Endometrium (tissue), 2 donors: ENCODE data around the gene LTF.
"Not testable (repeated sequence)": the region's sequence is repeated elsewhere in the genome, so short reads cannot be mapped to it uniquely, and the experiment has no call there.

Source experiments
- FAIRE-seq: peaks from 2 replicates; lab custom pipeline; 2012; peaks lifted over from hg19 to GRCh38; lab: Jason Lieb, UNC
- donor health status: control.
- donor health status: control.

LTF gene

DNA sequence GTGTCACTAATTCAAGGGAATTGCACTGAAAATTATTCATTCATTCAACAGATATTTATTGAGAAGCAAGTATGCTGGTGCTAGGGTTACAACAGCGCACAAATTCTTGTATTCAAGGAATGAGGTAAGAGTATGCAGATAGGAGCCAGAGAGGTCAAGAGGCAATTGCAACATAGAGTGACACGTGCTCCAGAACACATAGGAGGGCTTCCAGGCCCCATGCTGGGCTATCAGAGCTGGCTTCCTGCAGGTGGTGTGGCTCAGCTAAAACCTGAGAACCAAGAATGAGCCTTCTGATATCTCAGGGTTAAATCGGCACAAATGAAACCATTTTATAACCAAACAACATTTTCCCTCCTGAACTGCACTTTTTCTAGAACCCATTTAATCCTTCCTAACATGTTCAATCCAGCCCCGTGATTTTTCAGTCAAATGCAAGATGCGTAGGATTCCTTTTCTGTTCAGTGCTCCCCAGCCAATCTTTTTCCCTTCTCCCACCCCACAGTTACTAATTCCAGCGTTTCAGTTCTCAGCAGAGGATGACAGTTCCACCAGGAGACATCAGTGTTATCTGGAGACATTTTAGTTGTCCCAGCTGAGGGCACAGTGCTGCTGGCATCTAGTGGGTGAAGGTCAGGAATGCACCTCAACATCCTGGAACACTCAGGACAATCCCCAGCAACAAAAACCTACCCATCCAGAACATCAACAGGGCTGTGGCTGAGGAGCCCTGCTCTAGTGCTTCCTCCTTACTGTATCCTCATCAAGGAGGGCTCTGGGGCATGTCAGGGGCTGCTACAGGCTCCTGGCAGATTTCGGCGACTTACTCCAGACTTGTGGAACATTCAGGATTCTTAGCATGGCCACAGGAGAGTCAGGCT lies 70.9 kb downstream of the LTF start:
- FAIRE-seq, result no peak

DNA sequence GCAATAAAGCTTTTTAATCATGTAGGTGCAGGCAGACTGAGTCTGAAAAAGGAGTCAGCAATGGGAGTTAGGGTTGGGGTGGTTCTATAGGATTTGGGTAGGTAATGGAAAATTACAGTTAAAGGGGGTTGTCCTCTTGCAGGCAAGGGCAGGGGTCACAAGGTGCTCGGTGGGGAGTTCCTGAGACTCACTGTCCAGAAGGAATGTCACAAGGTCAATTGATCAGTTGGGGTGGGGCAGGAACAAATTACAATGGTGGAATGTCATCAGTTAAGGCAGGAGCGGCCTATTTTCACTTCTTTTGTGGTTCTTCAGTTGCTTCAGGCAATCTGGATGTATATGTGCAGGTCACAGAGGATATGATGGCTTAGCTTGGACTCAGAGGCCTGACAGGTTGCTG lies 71.7 kb downstream of the LTF start:
- FAIRE-seq, result no peak

DNA sequence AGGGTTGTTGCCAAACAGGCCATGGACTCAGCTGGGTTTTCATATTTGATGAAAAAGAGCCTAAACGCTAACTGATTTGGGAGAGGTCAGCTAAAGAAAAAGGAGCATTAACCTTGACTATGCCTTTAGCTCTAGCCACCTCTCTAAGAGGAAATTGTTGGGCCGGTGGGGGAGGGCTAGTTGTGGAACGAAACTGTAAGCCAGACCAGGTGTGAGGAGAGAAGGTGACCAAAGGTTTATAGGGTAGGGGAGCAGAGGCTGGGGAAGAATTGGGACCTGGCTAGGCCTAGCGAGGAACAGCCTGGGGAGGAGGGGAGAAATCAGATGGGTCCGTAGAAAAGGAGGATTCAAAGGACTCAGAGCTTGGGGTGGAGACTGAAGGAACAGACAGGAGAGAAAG lies 73.2 kb downstream of the LTF start:
- FAIRE-seq, result not testable (repeated sequence)

DNA sequence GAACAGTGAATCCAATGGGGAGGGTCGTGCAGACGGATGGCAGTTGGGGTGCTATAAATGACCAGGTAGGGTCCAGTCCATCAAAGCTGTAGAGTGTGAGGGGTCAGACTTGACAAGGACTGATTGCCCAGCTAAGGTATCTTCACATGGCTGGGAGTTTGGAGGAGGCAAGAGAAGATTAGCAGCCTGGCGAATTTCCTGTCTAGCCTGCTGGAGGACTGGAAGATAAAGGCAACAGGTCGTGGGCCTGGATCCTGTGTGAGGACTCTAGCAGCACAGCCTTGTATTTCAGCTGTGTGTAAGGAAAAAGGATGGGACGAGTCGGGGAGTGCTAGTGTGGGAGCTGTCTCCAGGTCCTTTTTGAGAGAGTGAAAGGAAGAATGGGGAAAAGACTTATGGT lies 75.4 kb downstream of the LTF start:
- FAIRE-seq, result no peak

DNA sequence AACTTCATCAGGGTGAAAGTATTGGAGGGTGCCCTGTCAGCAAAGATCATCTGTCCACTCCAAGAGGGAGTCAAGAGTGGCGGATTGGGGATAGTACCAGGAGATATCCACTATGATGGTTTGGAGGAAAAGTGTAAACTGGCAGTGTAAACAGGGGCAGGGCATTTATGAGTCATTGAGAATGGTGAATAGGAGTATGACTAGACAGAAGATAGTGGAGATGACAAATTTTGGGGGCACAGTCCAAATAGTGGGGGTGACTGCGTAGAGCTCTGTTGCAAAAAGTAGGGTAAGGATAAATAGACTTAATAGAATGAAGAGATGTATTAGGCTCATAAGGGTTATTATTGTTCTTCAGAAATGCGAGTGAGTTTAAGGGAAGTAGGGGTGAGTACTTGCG lies 75.9 kb downstream of the LTF start:
- FAIRE-seq, result not testable (repeated sequence)

GRCh38 chr3:46386205-46386604 lies 78.5 kb downstream of the LTF start:
- no peak for FAIRE-seq
